ENCODE data around the gene BTBD7.
"Not testable (repeated sequence)": the region's sequence is repeated elsewhere in the genome, so short reads cannot be mapped to it uniquely, and the experiment has no call there.

Gene BTBD7

DNA sequence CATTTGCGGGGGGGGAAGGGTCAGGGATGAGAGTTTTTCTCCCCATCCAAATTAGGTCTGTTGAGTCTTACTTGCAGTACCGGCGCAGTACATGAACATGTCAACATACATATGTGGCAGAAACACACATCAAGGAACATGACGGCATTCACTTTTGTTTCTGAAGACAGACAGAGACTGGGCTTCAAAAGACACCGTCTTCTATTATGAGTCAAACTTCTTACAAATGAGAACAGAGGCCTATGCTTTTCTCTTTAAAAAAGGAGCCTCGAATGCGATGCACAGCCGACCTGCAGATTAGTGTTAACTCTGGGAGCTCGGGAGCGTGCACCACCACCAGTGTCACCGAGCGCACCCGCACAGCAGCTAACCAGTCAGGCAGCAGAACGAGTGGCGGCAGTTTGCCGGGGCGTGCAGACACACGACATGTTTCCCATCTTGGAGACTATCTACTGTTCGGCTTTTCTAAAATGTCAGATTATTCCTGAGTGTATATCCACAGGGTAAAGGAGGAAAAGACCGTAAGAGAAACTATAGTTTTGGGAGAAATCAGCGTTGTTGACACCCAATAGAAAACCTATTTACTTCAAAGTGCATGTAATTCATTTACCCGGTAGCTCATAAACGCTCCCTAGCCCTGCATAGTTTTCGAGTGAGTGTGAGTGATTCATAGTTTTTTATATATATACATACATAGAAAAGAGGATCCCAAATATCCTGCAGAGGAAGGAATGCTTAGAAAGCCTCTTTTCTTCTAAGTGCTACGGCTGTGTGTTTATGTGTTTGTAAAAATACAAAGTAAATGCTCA, 92.8 kb downstream of the BTBD7 start:
- TF ChIP-seq, protein P1, sequence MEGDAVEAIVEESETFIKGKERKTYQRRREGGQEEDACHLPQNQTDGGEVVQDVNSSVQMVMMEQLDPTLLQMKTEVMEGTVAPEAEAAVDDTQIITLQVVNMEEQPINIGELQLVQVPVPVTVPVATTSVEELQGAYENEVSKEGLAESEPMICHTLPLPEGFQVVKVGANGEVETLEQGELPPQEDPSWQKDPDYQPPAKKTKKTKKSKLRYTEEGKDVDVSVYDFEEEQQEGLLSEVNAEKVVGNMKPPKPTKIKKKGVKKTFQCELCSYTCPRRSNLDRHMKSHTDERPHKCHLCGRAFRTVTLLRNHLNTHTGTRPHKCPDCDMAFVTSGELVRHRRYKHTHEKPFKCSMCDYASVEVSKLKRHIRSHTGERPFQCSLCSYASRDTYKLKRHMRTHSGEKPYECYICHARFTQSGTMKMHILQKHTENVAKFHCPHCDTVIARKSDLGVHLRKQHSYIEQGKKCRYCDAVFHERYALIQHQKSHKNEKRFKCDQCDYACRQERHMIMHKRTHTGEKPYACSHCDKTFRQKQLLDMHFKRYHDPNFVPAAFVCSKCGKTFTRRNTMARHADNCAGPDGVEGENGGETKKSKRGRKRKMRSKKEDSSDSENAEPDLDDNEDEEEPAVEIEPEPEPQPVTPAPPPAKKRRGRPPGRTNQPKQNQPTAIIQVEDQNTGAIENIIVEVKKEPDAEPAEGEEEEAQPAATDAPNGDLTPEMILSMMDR (IDR thresholded peaks at IDR 0.05; ENCODE audit: low read depth, low read length, missing control alignments): no peak
- no peak for DNase-seq (ENCODE audit: low read depth)
- no peak overlapping the region for H3K4me3 ChIP-seq (ENCODE audit: low read depth, low read length)

GRCh38 chr14:93234798-93235197, 98.0 kb downstream of the BTBD7 start:
- DNase-seq (ENCODE audit: low read depth): no peak
- H3K4me3 ChIP-seq (ENCODE audit: low read depth, low read length): no peak overlapping the region

DNA sequence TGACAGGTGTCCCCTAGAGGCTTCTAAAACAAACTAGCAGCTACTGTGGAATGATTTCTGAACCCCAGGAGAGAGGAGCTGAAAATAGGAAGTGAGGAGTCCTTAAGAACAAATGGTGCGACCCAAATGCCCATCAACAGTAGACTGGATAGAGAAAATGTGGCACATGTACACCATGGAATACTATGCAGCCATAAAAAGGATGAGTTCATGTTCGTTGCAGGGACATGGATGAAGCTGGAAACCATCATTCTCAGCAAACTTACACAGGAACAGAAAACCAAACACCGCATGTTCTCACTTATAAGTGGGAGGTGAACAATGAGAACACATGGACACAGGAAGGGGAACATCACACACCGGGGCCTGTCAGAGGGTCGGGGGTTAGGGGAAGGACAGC, 99.8 kb downstream of the BTBD7 start:
- not testable (repeated sequence) for H3K4me3 ChIP-seq (ENCODE audit: low read depth, low read length); DNase-seq (ENCODE audit: low read depth)

More at GRCh38 chr14:93234798-93235197, 98.0 kb downstream of the BTBD7 start:
- TF ChIP-seq, protein P1 (IDR thresholded peaks at IDR 0.05; ENCODE audit: low read depth, low read length, missing control alignments): no peak

DNA sequence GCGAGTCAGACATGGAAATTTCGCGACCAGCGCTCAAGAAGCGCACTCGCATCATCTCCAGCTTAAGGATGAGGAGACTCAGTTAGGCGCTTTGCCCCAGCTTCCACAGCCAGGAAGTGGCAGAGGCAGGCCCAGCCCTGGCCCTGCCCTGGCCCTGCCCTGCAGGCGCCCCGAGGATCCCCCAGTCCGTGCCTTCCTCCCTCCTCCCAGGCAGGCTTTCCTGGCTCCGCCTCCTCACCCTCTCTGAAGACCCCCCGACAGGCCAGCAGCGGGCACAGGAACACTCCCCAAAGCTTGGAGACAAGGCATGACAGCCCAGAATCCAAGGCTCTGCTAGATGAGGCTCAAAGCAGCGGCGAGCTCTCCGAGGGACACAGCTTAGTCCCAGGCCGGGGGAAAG, 100.7 kb downstream of the BTBD7 start:
- DNase-seq (ENCODE audit: low read depth): no peak
- no peak overlapping the region for H3K4me3 ChIP-seq (ENCODE audit: low read depth, low read length)
- TF ChIP-seq, protein P1 (IDR thresholded peaks at IDR 0.05; ENCODE audit: low read depth, low read length, missing control alignments): no peak

DNA sequence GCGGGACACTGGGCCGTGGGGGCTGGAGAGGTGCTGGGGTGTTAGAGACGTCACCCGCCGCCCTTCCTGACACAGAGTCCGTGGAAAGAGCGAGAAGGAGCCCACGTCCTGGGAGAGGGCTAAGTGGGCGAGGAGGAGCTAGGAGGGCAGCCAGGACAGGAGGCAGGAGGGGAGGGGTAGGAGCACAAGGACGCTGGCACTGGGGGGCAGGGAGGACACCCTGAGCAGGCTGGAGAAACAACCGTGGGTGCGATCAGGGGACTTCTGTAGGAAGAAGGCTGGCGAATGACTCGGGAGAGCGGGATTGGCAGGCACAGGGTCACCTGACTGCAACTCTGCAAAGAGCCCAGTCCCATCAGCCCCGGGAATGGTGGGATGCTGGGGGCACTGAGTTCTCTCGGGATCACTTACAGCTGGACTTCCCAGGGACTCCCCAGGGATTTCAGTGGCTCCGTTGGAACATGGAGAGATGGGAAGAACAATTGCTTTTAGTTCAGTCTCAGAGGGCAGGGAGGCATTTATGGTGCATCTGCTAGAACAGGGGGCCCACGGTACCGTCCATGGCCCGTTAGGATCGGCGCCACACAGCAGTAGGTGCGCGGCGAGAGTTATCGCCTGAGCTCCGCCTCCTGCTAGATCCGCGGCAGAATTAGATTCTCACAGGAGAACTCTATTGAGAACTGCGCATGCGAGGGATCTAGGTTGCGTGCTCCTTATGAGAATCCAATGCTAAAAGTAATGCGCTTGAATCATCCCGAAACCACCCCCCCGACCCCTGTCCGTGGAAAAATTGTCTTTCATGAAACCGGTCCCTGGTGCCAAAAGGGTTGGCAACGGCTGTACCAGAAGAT, 101.5 kb downstream of the BTBD7 start:
- no peak for DNase-seq (ENCODE audit: low read depth)
- TF ChIP-seq, protein P1 (IDR thresholded peaks at IDR 0.05; ENCODE audit: low read depth, low read length, missing control alignments): no peak
- H3K4me3 ChIP-seq (ENCODE audit: low read depth, low read length): no peak overlapping the region

DNA sequence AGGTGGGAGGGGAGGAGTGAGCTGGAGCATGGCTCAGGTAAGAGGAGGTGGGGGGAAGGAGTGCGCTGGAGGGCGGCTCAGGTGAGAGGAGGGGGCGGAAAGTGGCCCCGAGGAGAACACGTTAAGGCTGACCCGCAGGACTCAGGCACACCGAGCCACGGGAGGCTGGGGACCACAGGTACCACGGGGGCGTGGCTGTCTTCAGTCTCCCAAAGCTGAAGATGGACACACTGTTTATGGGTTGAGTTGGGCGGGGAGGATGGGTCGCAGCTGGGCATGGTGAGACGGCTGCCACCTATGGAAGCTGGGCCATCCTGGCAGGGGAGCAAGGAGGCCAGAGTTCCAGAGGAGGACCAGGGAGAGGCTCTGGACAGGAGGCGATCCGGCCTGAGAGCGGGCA, 102.3 kb downstream of the BTBD7 start:
- DNase-seq (ENCODE audit: low read depth): no peak
- no peak overlapping the region for H3K4me3 ChIP-seq (ENCODE audit: low read depth, low read length)
- TF ChIP-seq, protein P1 (IDR thresholded peaks at IDR 0.05; ENCODE audit: low read depth, low read length, missing control alignments): no peak

- TF ChIP-seq, protein P1 (IDR thresholded peaks at IDR 0.05; ENCODE audit: low read depth, low read length, missing control alignments): no peak
- no peak for DNase-seq (ENCODE audit: low read depth)
- H3K4me3 ChIP-seq (ENCODE audit: low read depth, low read length): no peak overlapping the region
Measured at GRCh38 chr14:93228550-93228949, 104.3 kb downstream of the BTBD7 start.

Measured in GM12864 (cell line).